ENCODE results near the gene PSMC1. TPM values are rescaled to one million over a fixed set of nuclear protein-coding genes. Genes with fewer than 3 reads are reported as not detected.
"Not testable (repeated sequence)": the region's sequence is repeated elsewhere in the genome, so short reads cannot be mapped to it uniquely, and the experiment has no call there.

PSMC1 gene
- total RNA-seq, 6 experiments from 2014 or later: 40.1 to 79.0 (median 54.4) TPM

DNA sequence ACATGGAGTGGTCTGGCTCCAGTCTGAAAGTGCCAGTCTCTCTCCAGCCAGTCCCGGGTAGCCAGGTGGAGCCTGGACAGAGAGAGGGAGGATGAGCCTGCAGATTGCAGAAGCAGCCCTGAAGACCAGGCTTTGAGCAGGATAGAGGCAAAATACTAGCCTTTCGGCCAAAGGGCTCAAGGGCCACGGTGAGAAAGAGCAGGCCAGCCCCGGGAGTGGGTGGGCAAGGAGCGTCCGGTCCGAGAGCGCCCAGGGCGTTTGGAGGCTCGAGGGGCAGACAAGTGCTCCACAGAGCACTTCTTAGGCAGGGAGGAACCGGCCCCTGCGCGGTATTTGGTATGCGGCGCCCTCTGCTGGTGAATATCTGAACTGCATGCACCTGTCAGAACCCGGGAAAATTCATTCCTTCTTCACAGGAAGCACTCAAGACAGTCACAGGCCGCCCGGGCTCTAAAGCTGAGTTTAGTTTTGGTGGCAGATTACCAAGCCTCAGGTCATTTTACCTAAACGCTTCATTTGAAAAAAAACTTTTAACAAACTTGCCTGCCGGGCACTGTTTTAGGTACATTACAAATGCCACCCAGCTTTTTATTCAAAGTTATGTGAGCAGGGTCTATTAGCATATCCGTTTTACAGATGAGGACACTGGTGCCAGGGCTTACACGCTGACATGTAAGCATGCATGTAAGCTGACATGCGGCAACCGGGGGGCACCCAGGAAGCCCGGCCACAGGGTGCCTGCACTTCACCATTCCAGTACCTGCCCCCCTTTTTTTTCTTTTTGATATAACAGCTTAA, 21.0 kb upstream of the PSMC1 start:
- Histone ChIP-seq H3K4me1 (peaks cover 0 to 3% (median 0%) of the 10 kb centered on the region in 4 donors), H3K9me3 (no peaks in the 10 kb centered on the region), H3K36me3 (no peaks in the 10 kb centered on the region), H3K27me3 (no peaks in the 10 kb centered on the region), H3K27ac (no peak overlapping the region), H3K4me3 (no peak overlapping the region)
- intact Hi-C loops (cut with DNase I): loop anchor here in 1 of 2 donors (10.0 kb wide), 1 partner anchor 261 kb away; no protein-coding TSS in a partner anchor
- TF ChIP-seq, protein P1, sequence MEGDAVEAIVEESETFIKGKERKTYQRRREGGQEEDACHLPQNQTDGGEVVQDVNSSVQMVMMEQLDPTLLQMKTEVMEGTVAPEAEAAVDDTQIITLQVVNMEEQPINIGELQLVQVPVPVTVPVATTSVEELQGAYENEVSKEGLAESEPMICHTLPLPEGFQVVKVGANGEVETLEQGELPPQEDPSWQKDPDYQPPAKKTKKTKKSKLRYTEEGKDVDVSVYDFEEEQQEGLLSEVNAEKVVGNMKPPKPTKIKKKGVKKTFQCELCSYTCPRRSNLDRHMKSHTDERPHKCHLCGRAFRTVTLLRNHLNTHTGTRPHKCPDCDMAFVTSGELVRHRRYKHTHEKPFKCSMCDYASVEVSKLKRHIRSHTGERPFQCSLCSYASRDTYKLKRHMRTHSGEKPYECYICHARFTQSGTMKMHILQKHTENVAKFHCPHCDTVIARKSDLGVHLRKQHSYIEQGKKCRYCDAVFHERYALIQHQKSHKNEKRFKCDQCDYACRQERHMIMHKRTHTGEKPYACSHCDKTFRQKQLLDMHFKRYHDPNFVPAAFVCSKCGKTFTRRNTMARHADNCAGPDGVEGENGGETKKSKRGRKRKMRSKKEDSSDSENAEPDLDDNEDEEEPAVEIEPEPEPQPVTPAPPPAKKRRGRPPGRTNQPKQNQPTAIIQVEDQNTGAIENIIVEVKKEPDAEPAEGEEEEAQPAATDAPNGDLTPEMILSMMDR (IDR thresholded peaks at IDR 0.05): peak; percentile 92 to 97 (median 94)
- TF ChIP-seq POLR2A (IDR thresholded peaks at IDR 0.05): no peak
- DNase-seq (peak; percentile 67 to 73 (median 71)), ATAC-seq (peak; percentile 96 to 99 (median 98))
- WGBS (ENCODE audit: insufficient coverage, low coverage, low lambda C conversion rate, missing lambda C conversion rate): 23% methylated on average over 12 of the region's 25 CpGs

DNA sequence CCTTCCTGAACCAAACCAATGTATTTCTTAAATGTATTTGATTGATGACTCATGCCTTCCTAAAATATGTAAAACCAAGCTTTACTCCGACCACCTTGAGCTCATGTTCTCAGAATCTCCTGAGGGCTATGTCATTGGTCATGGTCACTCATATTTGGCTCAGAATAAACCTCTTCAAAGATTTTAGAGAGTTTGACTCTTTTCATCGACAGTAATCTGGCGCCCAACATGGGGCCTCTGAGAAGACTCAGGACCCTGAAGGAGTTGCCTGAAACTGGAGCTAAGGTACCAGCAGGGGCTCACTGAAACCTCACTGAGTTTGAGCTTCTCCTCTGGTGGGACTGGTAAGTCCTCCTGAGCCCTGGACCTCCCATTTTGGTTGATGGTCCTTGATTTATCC, 17.2 kb upstream of the PSMC1 start:
- 11% methylated on average over 1 of the region's 3 CpGs for WGBS (ENCODE audit: insufficient coverage, low coverage, low lambda C conversion rate, missing lambda C conversion rate)
- intact Hi-C loops (cut with DNase I): loop anchor here in 1 of 2 donors (10.0 kb wide), 1 partner anchor 264 kb away; no protein-coding TSS in a partner anchor

DNA sequence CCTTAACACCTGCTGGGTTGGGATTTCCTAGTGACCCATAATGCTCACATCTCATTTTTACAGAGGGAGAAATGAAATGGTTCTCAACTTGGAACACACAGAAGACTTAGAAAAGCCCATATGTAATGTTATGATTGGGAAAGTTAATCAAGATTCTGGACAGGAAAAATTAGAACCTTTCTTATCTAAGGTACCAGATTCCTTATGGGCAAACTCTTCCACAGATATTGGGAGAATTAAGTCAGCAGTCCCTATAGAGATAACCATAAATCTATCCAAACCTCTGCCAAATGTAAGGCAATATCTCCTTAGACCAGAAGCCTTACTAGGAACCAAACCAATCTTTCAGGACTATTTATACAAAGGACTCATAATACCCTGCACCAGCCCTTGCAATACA, 13.9 kb upstream of the PSMC1 start:
- intact Hi-C loops (cut with DNase I): no loop called here
- no peaks in the 10 kb centered on the region for H3K27me3 ChIP-seq
- H3K4me1 ChIP-seq: no peaks in the 10 kb centered on the region
- no peak for ATAC-seq
- TF ChIP-seq POLR2A (IDR thresholded peaks at IDR 0.05): no peak
- TF ChIP-seq, protein P1 (IDR thresholded peaks at IDR 0.05): no peak
- H3K36me3 ChIP-seq: no peaks in the 10 kb centered on the region
- H3K9me3 ChIP-seq: no peaks in the 10 kb centered on the region
- no peak for DNase-seq
- no peak overlapping the region for H3K4me3 ChIP-seq
- H3K27ac ChIP-seq: no peak overlapping the region

More for the DNA sequence above, 17.2 kb upstream of the PSMC1 start:
- H3K27ac ChIP-seq: no peak overlapping the region
- TF ChIP-seq POLR2A (IDR thresholded peaks at IDR 0.05): no peak
- TF ChIP-seq, protein P1 (IDR thresholded peaks at IDR 0.05): no peak
- DNase-seq: no peak
- no peak for ATAC-seq
- no peaks in the 10 kb centered on the region for H3K27me3 ChIP-seq
- H3K36me3 ChIP-seq: no peaks in the 10 kb centered on the region
- no peak overlapping the region for H3K4me3 ChIP-seq
- H3K4me1 ChIP-seq: peaks cover 0 to 3% (median 0%) of the 10 kb centered on the region in 4 donors
- H3K9me3 ChIP-seq: no peaks in the 10 kb centered on the region

DNA sequence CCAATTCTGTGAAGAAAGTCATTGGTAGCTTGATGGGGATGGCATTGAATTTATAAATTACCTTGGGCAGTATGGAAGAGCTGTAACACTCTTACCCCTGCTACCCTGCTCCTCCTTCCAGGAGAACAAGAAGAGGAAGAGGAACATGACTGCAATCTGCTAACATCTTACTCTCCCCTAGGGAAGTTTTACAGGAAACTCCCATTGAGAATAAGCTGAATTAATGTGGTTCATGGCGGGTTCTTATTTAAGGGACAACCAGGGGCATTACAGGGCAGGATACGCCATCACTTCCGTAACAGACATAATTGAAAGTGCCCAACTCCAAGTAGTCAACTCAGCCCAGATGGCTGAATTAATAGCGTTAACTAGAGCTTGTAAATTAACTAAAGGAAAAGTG, 9.4 kb upstream of the PSMC1 start:
- Histone ChIP-seq H3K4me1 (no peaks in the 10 kb centered on the region), H3K36me3 (no peaks in the 10 kb centered on the region), H3K9me3 (no peaks in the 10 kb centered on the region), H3K27ac (no peak overlapping the region), H3K4me3 (no peak overlapping the region), H3K27me3 (no peaks in the 10 kb centered on the region)
- no peak for DNase-seq
- ATAC-seq: no peak
- 70% methylated on average over 4 of the region's 4 CpGs for WGBS (ENCODE audit: insufficient coverage, low coverage, low lambda C conversion rate, missing lambda C conversion rate)
- intact Hi-C loops (cut with DNase I): no loop called here
- TF ChIP-seq, protein P1 (IDR thresholded peaks at IDR 0.05): no peak
- no peak for TF ChIP-seq POLR2A (IDR thresholded peaks at IDR 0.05)

DNA sequence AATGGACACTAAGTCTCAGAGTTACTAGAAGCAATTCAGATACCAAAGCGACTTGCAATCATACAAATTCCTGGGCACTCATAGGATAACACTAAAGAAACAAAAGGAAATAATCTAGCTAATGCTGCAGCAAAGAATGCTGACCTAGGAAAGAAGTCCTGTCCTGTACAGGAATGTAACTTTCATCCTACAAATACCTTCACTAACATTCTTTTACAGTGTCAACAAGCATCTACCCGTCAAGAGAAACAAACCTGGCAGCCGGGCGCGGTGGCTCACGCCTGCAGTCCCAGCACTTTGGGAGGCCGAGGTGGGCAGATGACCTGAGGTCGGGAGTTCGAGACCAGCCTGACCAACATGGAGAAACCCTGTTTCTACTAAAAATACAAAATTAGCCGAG, 8.9 kb upstream of the PSMC1 start:
- H3K9me3 ChIP-seq; ATAC-seq; H3K27me3 ChIP-seq; H3K4me1 ChIP-seq; H3K4me3 ChIP-seq; H3K27ac ChIP-seq; intact Hi-C loops (cut with DNase I); H3K36me3 ChIP-seq; DNase-seq: not testable (repeated sequence)
- 75% methylated on average over 9 of the region's 10 CpGs for WGBS (ENCODE audit: insufficient coverage, low coverage, low lambda C conversion rate, missing lambda C conversion rate)

All from right lobe of liver (tissue), 6 donors.